GM19043 (cell line): ENCODE measurements around the gene MOV10L1.
"Not testable (repeated sequence)": the region's sequence is repeated elsewhere in the genome, so short reads cannot be mapped to it uniquely, and the experiment has no call there.

ENCODE experiments used
- ATAC-seq: cut with Tn5 transposase; IDR thresholded peaks from one replicate; pipeline ENCODE4 v1.9.1; 2021; ENCODE audit warnings: low read depth; ENCODE audit not compliant: unreplicated experiment

The MOV10L1 gene

GRCh38 chr22:50076646-50077535, 12.9 kb upstream of the MOV10L1 start:
- ATAC-seq: no peak

- no peak for ATAC-seq
Observed at GRCh38 chr22:50078246-50078645, 11.6 kb upstream of the MOV10L1 start.

- no peak for ATAC-seq
Observed at GRCh38 chr22:50078761-50079160, 11.0 kb upstream of the MOV10L1 start.

GRCh38 chr22:50080077-50080465, 9.7 kb upstream of the MOV10L1 start:
- ATAC-seq: no peak

GRCh38 chr22:50081426-50082196, 8.2 kb upstream of the MOV10L1 start:
- no peak for ATAC-seq

GRCh38 chr22:50082197-50082715, 7.5 kb upstream of the MOV10L1 start:
- no peak for ATAC-seq

GRCh38 chr22:50082961-50083461, 6.8 kb upstream of the MOV10L1 start:
- no peak for ATAC-seq

- no peak for ATAC-seq
Observed at GRCh38 chr22:50083462-50084079, 6.2 kb upstream of the MOV10L1 start.

- no peak for ATAC-seq
Observed at GRCh38 chr22:50084080-50084477, 5.7 kb upstream of the MOV10L1 start.

GRCh38 chr22:50084614-50085021, 5.2 kb upstream of the MOV10L1 start:
- ATAC-seq: no peak

GRCh38 chr22:50085211-50085972, 4.4 kb upstream of the MOV10L1 start, which contains the start of gene MLC1:
TSS of gene MLC1 (minus strand) at chr22:50085426. CDS start at chr22:50084902, 524 bp downstream.
- no peak for ATAC-seq

- ATAC-seq: no peak
Observed at GRCh38 chr22:50086526-50086925, 3.3 kb upstream of the MOV10L1 start.

GRCh38 chr22:50086975-50087374, 2.8 kb upstream of the MOV10L1 start:
- not testable (repeated sequence) for ATAC-seq

GRCh38 chr22:50087646-50088045, 2.2 kb upstream of the MOV10L1 start:
- ATAC-seq: no peak

GRCh38 chr22:50088096-50088495, 1.7 kb upstream of the MOV10L1 start:
- no peak for ATAC-seq

GRCh38 chr22:50089231-50089630, 575 bp upstream of the MOV10L1 start:
- no peak for ATAC-seq

GRCh38 chr22:50090412-50090714, 557 bp downstream of the MOV10L1 start:
- ATAC-seq: no peak

- no peak for ATAC-seq
Observed at GRCh38 chr22:50091092-50091768, 1.4 kb downstream of the MOV10L1 start.

- ATAC-seq: no peak
Observed at GRCh38 chr22:50092342-50092741, 2.5 kb downstream of the MOV10L1 start.

GRCh38 chr22:50098052-50098451, 8.2 kb downstream of the MOV10L1 start:
- ATAC-seq: no peak
